CD4-positive, alpha-beta T cell treated with Interferon gamma for 1 hour (primary cell): ENCODE measurements around the gene TMEM63B.
"Not testable (repeated sequence)": the region's sequence is repeated elsewhere in the genome, so short reads cannot be mapped to it uniquely, and the experiment has no call there.

Experiments
- DNase-seq: peaks from one replicate; pipeline ENCODE4 v3.0.0-alpha.2; 2020

The TMEM63B gene

DNA sequence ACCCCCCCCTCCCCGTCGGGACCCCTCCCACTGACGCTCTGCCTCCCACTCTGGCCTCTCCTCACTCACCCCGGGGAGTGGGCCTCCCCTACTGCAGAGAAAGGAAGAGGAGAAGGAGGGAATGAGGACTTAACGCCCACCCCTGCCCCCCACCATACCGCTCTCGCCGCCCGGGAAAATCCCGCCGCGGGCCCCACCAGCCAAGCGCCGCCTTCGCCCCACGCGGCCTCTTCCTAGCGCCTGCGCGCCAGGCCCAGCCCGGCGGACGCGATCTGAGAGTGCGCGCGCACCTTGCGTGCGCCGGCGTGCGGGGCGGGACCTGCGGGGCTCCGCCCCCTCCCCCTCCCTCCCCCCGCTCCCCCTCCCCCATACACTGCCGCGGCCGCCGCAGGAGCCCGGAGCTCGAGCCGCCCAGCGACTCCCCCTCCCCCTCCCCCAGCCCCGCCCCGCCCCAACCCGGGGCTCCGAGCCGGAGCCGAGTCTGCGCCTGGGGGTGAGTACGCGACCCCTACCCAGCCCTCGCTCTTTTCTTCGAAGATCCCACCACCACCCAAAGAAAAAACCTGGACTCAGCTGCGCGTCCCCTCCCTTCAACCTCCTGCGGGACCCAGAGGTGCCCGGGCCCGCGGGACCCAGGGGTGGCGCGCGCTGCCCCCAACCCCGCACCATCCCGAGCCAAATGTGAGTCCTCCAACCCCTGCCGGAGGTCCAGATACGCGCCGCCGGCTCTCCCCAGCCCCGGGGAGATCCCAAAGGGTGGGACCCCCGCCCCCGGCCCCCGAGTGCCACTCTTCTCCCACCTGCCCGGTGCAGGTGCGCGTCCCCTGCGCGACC is at the start of gene TMEM63B, which contains the start of gene MRPL14:
TMEM63B (plus strand) TSS at position 369 of the 834 bp plus-strand sequence. CDS start 7,031 bp downstream, outside the sequence.
MRPL14 (minus strand) TSS at position 267 of the 834 bp plus-strand sequence. CDS start 10,841 bp downstream, outside the sequence.
- DNase-seq, result peak; percentile 91

DNA sequence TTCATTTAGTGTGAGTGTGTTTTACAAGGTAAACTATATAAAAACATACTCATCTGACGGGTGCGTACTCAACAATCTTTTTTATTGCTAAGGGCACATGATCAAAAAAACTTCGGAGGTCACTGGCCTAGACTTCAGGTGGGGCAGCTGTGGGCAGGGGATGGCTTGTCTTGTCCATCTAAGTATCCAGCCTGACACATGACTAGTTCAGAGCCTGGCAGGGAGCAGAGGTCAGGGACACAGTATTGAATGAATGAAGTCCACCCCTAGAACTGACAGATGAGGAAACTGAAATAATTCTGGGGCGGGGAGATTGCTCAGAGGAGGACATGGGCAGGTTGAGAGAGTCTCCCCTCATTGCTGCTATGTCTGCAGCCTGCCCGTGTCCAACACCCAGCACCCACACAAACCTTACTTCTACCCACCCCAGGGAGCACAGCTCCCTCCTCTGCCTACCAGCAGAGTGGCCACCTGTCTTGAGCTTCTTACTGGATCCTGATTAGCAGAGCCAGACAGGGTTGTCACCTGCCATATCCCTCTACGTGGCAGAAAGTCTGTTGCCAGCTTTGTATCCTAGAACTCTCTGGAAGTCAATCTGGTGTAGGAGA is 49.0 kb upstream of the TMEM63B start:
- DNase-seq, result no peak

DNA sequence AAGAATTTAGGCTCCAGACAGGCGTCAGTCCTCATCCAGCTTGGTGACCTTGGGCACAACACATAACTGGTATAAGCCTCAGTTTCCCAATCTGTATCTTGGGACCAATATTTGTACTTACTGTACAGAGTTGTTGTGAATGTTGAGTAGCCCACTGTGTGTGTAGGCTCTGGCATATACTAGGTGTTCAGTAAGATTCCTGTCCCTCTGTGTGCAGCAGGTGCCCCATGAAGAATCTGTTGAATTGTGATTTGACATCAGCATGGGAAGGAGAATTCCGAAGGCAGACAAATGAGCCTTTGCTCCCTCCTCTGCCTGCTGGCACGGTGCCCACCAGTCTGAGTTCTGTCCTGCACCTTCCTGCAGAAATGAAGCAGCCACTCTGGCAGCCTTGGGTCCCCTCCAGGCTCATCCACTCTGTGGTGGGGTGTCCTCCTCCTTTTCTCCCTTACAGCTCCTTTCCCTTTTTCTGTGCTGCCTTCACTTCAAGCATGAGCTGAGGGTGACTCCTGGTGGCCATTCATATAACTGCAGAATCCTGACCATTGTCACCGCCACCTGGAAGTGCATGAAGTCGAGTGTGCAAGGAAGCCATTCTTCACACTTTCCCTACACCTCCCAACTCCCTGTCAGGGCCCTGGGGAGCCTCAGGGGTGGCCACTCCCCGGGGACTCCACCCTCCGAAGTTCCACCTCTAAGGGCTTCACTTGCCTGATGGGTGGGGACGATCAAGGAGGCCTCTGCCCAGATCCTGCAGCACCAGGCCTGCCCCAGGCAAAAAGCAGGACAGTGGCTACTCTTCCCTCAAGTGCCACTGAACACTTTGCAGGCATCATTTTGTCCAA is 48.3 kb upstream of the TMEM63B start:
- peak; percentile 63 for DNase-seq

DNA sequence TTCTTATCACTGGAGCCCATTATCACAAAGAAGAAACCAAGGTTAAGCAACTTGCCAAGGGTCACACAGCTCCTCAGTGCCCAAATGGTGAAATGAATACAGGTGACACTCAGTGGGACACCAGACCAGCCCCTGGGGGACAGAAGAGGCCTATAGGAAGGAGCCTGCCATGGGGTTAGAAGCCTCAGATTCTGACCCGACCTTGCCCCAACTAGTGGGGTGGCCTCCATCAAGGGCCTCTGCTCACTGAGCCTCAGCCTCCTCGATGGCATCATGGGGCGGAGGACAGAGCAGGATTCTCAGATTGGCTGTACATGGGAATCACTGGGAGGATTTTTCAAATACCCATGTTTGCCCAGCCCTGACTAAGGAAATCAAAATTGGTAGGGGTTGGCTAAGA is 47.7 kb upstream of the TMEM63B start:
- DNase-seq, result no peak

DNA sequence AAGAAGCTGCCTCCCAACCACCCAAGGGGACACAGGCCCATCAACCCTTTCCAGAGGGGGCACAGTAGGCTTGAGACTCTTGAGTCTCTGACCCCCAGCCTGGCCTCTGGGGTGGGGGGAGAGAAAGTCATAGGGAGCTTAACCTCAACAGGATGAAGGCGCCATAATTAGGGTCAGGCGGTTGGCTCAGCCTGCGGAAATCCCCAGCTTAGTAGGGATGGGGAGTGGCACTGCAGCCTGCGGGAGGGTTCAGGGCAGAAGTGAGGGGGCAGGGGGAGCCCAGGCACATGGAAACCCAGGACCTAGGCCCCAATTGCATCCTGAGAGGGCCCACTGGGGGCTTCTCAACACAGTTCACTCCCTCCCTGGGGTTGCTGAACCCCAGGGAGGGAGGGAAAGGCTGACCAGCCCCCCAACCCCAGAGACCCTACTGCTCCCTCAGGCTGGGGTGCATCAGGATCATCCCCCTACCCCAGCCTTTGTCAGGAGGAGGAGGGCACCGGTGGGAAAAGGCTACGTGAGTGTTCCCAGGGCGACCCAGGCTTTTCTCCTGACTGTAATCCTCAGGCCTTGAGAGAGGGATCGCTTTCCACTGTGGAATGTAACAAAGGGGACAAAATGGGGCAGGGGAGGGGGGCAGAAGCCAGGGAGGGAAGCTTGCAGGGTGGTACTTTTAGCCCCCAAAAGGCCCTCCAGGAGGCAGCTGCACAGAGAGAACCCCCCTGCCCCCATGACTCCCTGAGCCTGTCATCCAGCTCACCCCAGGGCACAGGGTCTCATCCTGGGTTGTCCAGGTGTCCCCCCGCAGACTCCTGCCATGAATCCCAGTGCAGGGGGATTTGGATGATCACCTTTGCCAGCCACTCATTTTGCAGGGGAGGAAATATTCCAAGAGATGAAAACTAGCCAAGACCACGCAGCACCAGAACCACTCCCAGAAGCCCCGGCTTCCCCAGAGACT is 46.5 kb upstream of the TMEM63B start:
- DNase-seq, result no peak

DNA sequence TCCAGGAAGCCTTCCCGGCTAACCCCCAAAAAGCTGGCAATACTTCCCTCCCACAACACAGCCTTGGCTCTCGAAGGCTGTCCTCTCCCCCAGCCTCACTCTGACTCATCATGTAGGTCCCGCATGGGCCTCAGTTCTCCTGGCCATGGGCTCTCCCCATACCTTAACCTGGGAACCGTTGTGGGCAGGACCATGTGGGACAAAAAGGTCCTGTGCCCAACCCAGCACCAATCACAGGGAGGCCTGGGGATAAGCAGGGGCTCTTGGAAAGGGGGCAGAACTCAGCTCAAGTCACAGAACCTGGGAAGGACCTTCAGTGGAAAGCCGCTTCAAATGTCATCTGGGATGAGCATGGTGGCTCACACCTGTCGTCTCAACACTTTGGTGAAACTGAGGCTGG is 45.6 kb upstream of the TMEM63B start:
- DNase-seq, result no peak

DNA sequence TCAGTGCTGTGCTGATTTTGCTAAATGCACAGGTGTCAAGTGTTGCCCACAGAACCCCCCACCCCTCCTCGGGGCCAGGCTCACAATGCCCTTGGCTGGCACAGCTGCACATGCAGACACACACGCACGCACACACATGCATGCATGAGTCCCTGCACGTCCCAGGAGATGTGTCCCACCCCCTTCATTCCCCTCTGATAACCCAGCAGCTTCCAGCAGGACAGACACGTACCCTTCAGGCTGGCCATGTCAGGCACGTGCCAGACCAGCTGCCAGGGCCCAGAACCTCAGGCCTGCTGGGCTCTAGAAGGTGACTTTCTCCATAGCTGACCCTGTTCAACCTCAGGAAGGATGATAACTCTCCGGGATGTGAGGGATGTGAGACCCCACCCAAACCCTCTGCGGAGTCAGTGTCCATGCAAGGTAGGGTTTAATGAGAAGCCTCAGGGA is 44.5 kb upstream of the TMEM63B start:
- no peak for DNase-seq

DNA sequence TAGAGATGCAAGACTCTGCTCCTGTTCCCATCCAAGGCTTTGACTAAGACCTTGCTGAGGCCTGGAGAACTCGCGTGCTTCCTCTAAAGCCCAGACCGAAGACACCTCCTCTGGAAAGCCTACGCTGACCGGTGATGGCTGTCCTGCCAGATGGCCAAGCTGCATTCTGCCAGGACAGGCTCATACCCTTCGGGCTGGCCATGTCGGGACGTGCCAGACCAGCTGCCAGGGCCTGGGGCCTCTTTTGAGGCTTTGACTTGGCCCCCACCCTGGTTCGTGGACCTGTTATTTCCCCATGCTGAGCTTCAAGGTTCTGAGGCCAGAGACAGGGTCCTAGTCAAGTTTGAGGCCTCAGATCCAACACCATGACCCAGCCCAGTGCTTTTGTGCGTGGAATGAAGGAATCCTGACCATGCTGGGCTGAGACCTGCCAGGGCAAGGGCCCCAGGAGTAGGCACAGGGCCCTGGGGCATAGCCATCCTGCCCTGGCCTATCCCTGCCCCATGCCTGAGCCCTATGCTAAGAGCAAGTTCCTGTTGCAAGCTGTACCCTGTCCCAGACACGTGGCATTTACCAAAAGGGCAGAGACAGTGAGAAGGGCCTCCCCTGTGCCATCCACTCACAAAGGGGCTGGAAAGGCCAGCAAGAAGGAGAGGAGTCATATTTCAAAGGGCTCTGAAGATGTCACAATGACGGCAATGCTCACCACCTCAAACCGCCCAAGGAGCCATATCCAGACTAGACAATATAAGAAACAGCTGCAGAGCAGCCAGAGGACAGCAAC is 42.9 kb upstream of the TMEM63B start:
- DNase-seq, result no peak

DNA sequence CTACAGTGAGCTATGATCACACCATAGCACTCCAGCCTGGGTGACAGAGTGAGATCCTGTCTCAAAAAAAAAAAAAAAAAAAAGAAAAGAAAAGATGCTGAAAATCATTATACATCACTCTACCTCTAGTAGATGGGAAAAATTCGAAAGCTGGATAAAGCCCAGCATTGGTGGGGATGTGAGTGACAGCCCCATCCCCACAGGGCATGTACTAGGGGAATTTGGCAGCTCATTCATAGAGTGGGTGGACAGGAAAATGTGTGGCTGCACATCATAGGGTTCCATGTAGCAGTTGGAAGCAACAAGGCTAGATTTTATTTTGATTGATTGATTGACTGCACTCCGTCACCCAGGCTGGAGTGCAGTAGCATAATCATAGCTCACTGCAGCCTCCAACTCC is 42.1 kb upstream of the TMEM63B start:
- DNase-seq, result no peak

DNA sequence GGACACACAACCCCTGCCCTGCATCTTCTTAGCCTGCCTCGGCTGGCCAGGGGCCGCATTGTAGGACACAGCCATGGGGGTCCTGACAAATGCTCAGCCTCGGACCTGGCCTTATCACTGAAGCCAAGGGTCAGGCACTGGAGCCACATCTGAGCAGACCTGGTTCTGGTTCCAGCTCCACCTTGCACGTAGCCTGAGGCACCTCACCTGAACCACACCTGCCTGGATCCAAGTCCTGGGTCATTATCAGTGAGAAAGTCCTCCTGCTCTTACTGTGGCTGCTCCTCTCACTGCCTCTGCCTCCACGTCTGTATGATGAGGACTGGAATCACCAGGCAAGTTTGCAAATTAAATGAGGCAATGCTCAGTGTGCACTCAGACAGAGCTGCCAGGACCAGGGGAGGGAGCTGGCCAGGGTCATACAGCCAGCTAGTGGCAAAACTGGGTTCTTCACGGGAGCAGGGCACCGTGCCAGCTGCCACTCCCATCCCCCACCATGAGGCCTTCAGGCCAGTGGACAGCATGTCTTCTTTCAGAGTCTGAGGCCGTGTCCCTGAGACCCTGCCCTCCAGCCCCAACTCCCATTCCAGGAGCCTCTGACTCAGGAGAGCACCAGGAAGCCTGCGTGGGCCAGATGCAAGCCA is 40.3 kb upstream of the TMEM63B start:
- DNase-seq, result no peak

DNA sequence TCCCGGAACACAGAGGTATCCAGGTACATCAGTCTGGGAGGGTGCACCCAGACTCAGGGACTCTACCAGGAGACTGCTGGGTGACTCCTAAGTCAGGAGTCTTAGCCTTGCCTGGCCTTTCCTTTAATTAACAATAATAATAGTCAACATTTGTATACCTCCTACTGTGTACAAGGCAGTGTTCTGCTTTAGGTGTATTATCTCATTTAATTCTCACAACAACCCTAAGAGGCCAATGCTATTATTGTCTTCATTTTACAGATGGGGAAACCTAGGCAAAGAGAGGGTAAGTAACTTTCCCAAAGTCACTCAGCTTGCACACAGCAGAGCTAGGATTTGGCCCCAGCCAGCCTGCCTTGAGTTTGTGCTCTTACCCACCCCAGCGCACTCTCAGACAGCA is 39.7 kb upstream of the TMEM63B start:
- DNase-seq, result no peak

DNA sequence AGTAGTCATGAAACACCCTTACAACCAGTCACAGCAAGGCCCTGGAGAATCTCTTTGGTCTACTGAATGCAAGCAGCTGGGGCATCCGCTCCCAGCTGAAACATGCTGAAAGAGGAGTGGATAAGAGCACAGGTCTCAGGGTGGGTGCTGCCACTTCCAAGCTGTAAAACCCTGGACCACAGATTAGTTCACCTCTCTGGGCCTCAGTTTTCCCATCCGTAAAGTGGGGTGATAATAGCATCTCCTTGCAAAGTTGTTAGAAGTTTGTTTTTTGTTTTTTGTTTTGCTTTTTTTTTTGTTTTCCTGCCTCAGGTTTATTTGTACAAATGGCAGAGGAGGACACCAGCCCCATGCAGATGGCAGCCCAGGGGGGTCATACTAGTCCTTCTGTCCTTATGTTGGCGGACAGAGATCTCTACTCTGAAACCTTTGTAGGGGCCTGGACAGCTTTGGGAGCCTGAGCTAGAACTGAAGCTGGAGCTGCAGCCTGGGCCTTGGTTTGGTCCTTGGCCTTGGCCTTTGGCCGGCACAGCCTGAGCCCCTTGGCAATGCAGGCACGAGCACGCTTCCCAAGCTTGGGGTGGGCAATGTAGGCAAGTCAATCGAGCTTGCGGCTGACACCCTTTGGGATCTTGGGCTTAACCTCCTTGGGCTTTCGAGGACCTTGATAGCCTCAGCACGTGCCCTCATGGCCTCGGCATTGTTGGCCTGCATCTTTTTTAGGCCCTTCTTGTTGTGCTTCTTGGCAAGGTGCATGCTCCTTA is 38.3 kb upstream of the TMEM63B start:
- no peak for DNase-seq

DNA sequence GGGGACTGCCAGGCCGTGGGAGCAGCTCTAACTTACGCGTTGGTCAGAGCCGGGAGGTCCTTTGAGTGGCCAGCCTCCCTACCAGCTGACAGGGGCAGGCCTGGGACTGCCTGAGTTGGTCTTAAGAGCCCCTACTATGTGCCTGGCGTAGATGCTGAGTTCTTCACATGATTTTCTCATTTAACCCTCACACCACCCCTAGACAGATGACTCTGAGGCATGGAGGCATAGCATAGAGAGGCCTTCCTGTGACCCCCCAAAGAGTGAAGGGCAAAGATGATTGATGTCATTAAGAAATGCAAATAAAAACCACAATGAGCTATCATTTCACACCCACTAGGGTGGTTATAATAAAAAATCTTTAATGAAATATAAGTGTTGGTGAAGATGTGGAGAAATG is 36.9 kb upstream of the TMEM63B start:
- DNase-seq, result no peak

DNA sequence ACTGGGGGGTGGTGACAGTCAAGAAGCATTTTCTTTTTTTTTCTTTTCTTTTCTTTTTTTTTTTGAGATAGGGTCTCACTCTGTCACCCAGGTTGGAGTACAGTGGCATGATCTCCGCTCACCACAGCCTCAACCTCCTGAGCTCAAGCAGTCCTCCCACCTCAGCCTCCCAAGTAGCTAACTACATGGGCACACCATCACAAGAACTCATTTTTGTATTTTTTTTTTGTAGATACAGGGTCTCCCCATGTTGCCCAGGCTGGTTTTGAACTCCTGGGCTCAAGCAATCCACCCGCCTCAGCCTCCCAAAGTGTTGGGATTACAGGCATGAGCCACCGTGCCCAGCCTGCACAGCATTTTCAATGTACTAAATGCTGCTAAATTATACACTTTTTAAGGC is 36.0 kb upstream of the TMEM63B start:
- DNase-seq, result not testable (repeated sequence)

DNA sequence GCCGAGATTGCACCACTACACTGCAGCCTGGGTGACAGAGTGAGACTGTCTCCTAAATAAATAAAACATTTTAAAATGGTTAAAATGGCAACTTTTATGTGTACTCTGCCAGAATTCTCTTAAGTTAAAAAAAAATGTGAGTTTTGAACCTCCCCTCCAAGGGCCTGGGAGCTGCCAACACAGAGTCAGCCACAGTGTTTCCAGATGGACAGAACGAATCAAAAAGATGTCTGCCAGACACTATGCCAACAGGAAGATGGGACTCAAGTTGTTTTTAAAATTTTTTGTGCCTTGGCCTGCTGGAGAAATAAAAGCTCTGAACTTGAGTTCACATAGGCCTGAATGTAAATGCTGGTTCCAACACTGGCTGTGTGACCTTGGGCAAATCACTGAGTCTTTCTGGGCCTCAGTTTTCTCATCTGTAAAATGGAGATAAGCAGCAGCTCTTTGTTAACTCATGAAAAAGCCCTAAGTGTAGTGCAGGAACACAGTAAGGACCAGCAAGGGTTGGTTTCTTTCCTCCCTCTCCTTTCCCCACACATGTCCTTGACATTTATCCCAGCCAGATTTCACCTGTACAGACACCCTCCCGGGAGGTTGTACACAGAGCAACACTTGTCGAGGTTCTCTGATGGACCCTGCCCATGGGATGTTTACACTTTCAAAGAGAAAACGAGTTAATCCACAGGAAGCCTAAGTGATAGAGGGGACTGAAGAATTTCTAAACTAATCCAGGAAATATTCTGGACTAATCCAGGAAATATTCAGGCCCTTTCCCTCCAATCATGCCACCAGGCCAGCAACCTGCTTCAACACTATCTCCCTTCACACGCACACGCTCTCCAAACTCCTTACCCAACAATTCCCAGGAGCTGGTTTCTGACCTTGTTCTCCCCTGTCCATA is 35.1 kb upstream of the TMEM63B start:
- no peak for DNase-seq

DNA sequence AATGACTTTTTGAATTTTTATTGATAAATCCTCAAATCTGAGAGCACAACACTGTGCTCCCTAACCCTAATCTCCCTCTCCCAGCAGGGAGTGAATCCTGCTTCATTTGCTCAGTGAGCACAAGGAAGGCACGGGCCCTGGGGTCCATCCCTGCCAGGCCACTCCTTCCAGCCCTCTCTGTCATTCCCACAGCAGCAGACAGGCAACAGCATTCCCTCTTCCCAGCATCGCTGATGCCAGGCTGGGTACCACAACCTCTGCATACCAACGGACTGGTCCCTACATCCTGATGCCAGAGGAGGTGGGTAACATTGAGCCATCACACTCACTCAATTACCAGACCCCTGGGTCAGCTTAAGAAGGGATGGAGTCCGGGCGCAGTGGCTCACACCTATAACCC is 34.3 kb upstream of the TMEM63B start:
- no peak for DNase-seq

DNA sequence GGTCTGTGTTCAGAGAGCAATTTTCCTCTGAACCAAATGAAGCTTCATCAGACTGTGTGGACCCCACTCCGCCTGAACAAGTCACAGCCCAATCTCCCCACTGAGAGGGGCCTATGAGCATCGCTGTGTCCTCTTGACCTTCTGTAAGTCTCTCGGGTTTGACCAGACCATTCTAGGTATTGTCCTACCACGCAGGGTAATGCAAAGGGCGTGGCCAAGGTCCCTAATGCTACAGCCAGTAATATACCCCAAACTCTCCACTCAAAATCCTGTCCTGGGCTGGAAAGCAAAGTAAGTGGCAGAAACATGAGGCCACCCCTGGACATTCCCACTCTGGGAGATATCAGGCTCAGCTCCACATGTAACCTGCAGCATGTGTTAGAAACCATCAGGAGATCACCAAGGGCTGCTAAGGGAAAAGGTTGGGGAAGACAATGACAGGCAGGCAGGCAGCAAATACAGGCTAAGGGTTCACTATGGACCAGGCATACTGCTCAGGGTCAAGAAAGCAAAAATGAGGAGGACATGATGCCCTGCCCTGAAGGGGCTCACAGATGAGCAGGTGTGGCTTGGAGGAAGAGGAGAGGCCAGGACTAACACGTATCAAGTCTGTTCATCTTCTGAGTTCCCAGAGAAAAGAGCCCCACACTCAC is 33.5 kb upstream of the TMEM63B start:
- no peak for DNase-seq
